Uterus (tissue), 2 donors: Measurements from ENCODE around the gene ALPP.

Source experiments
- CTCF ChIP-seq, 4 experiments: fragments of 200-600 bp in 2 of 4; fragments of 450-650 bp in 2 of 4; sonication (generic) in 2 of 4; IDR thresholded peaks; one replicate each; pipeline ENCODE4 v1.5.1; 2016 to 2019; ENCODE audit warnings: antibody characterized with exemption in 4 of 4, mild to moderate bottlenecking in 2 of 4, moderate library complexity in 1 of 4
- POLR2A ChIP-seq, 2 donors: fragments of 450-650 bp; IDR thresholded peaks; one replicate each; pipeline ENCODE4 v1.6.1; 2016; ENCODE audit warnings: antibody characterized with exemption in 2 of 2, mild to moderate bottlenecking in 1 of 2, moderate library complexity in 1 of 2

- TF ChIP-seq CTCF (IDR thresholded peaks at IDR 0.05): no peak
- TF ChIP-seq POLR2A (IDR thresholded peaks at IDR 0.05): no peak
These were observed 36.8 kb upstream of the ALPP start for GRCh38 chr2:232341739-232342126.
